Peyer's patch (tissue), 4 donors: ENCODE measurements around the gene ICAM5.
"Not testable (repeated sequence)": the region's sequence is repeated elsewhere in the genome, so short reads cannot be mapped to it uniquely, and the experiment has no call there.

Experiments used
- CTCF ChIP-seq, 6 experiments: fragments of 450-650 bp in 4 of 6; fragments of 200-600 bp in 2 of 6; sonication (generic) in 1 of 6; IDR thresholded peaks; one replicate each; pipeline ENCODE4 v1.5.1; 2017 to 2019; ENCODE audit warnings: antibody characterized with exemption in 6 of 6, mild to moderate bottlenecking in 3 of 6, moderate library complexity in 1 of 6
- POLR2A ChIP-seq, 2 donors: fragments of 450-650 bp; IDR thresholded peaks; one replicate each; pipeline ENCODE4 v1.5.1; 2017; ENCODE audit warnings: antibody characterized with exemption in 2 of 2, mild to moderate bottlenecking in 2 of 2, moderate library complexity in 2 of 2

GRCh38 chr19:10282043-10282442 lies 7.7 kb upstream of the ICAM5 start:
- TF ChIP-seq CTCF, POLR2A (IDR thresholded peaks at IDR 0.05): not testable (repeated sequence)
